Measurements from ENCODE around the gene MYOF.

- no peak for TF ChIP-seq POLR2A (IDR thresholded peaks at IDR 0.05)
- no peak for TF ChIP-seq CTCF (IDR thresholded peaks at IDR 0.05)
Observed at GRCh38 chr10:93368210-93368609, 113.9 kb downstream of the MYOF start.
